Measurements from ENCODE around the gene CD48. TPM values are rescaled to one million over a fixed set of nuclear protein-coding genes. Genes with fewer than 3 reads are reported as not detected.
A peak's percentile ranks its signal among the peaks of the same experiment; 100 is the strongest.

Gene CD48
- total RNA-seq (1 to 10 TPM in 4 of 6 donors, under 1 TPM in 2; 0.37 to 5.1 (median 1.5) TPM), polyA plus RNA-seq (under 1 TPM; 0.61 to 0.84 TPM)

- no peaks in the 10 kb centered on the region for H3K27me3 ChIP-seq
- no peak for FAIRE-seq
- H3K36me3 ChIP-seq, result no peaks in the 10 kb centered on the region
- WGBS, 2 donors, result 55 to 56% methylated on average over 9 of the region's 9 CpGs
- H3K9me3 ChIP-seq, result no peaks in the 10 kb centered on the region
- TF ChIP-seq CTCF (IDR thresholded peaks at IDR 0.05), result no peak
- intact Hi-C loops (cut with DNase I), result no loop called here
- peak within 1 kb of the TSS in 1 of 4 donors; percentile 12 for H3K27ac ChIP-seq
- ATAC-seq, result peak in 2 of 4 donors; percentile 56 to 64
- no peaks in the 10 kb centered on the region for H3K4me1 ChIP-seq
- peak within 1 kb of the TSS in 1 of 4 donors; percentile 17 for H3K4me3 ChIP-seq
- DNase-seq, result no peak
These were observed at the start of gene CD48 for GRCh38 chr1:160711602-160712311. Gene CD48 (minus strand): TSS chr1:160711822. CDS start chr1:160711763, 59 bp downstream.

GRCh38 chr1:160761046-160761445 lies 49.4 kb upstream of the CD48 start:
- no peak for DNase-seq
- H3K4me3 ChIP-seq, result no peak overlapping the region
- H3K36me3 ChIP-seq, result no peaks in the 10 kb centered on the region
- no peak for ATAC-seq
- FAIRE-seq, result no peak
- H3K27me3 ChIP-seq, result no peaks in the 10 kb centered on the region
- no peaks in the 10 kb centered on the region for H3K9me3 ChIP-seq
- H3K27ac ChIP-seq, result no peak overlapping the region
- 90 to 93% methylated on average over 4 of the region's 4 CpGs for WGBS, 2 donors
- no peak for TF ChIP-seq CTCF (IDR thresholded peaks at IDR 0.05)
- intact Hi-C loops (cut with DNase I), result no loop called here
- no peaks in the 10 kb centered on the region for H3K4me1 ChIP-seq

DNA sequence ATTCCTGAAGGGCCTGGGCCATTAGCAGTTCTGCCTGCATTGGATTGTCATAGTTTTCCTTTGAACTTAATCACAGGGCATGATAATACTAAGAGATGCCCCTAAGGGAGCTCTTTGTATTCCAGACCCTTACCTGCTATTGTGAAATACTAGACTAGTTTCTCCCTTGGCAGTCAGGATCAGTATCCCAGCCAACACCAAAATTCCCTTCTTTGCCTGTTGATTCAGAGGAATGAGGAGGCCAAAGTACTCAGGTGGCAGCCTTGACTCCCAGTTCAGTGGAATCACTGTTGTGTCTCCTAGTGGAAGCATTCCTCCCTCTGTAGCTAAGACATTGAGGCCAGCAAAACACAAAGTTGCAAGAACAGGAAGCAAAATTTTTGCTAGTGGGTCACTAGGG lies 48.1 kb upstream of the CD48 start:
- Histone ChIP-seq H3K27me3 (no peaks in the 10 kb centered on the region), H3K27ac (no peak overlapping the region), H3K9me3 (no peaks in the 10 kb centered on the region), H3K36me3 (no peaks in the 10 kb centered on the region), H3K4me1 (no peaks in the 10 kb centered on the region), H3K4me3 (no peak overlapping the region)
- no peak for FAIRE-seq
- DNase-seq, result no peak
- TF ChIP-seq CTCF (IDR thresholded peaks at IDR 0.05), result no peak
- no peak for ATAC-seq
- intact Hi-C loops (cut with DNase I), result no loop called here

DNA sequence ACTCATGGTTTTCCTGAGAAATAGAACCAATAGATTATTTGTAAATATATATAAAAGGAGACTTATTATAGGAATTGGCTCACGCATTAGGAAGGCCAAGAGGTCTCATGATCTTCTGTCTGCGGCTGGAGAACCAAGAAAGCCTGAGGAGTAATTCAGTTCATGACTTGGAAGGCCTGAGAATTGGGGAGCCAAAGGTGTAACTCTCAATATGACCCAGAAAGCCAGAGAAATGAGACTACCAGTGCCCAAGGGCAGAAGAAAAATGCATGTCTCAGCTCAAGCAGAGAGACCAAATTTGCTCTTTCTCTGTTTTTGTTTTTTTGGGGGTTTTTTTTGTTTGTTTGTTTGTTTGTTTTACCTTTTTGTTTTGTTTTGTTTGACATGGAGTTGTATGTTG lies 46.9 kb upstream of the CD48 start:
- no peak for FAIRE-seq
- DNase-seq, result no peak
- WGBS, 2 donors, result 95 to 96% methylated on average over 2 of the region's 2 CpGs
- Histone ChIP-seq H3K4me3 (no peak overlapping the region), H3K36me3 (no peaks in the 10 kb centered on the region), H3K4me1 (no peaks in the 10 kb centered on the region), H3K27ac (no peak overlapping the region), H3K27me3 (no peaks in the 10 kb centered on the region), H3K9me3 (no peaks in the 10 kb centered on the region)
- intact Hi-C loops (cut with DNase I), result no loop called here
- no peak for TF ChIP-seq CTCF (IDR thresholded peaks at IDR 0.05)
- ATAC-seq, result no peak

GRCh38 chr1:160756849-160757201 lies 45.2 kb upstream of the CD48 start:
- Histone ChIP-seq H3K4me3 (no peak overlapping the region), H3K4me1 (no peaks in the 10 kb centered on the region), H3K36me3 (no peaks in the 10 kb centered on the region), H3K9me3 (no peaks in the 10 kb centered on the region), H3K27me3 (no peaks in the 10 kb centered on the region), H3K27ac (no peak overlapping the region)
- FAIRE-seq (no peak), DNase-seq (no peak), ATAC-seq (no peak)
- no peak for TF ChIP-seq CTCF (IDR thresholded peaks at IDR 0.05)
- 83 to 91% methylated on average over 2 of the region's 2 CpGs for WGBS, 2 donors
- intact Hi-C loops (cut with DNase I), result no loop called here
